A549 treated with CORT108297 at 1 μM for 4 hours (cell line): ENCODE measurements around the gene ANP32A. TPM values are rescaled to one million over a fixed set of nuclear protein-coding genes. Genes with fewer than 3 reads are reported as not detected.

Experiments
- total RNA-seq: library from RNA; stranded (reverse); fragments of 200-300 nt; extraction: Qiagen RNA extraction; gene quantifications from 5 replicates; pipeline ENCODE4 v1.2.3, GENCODE V29; 2022

Gene ANP32A
- 251 to 345 TPM (median 259 TPM) in 5 replicates for total RNA-seq

DNA sequence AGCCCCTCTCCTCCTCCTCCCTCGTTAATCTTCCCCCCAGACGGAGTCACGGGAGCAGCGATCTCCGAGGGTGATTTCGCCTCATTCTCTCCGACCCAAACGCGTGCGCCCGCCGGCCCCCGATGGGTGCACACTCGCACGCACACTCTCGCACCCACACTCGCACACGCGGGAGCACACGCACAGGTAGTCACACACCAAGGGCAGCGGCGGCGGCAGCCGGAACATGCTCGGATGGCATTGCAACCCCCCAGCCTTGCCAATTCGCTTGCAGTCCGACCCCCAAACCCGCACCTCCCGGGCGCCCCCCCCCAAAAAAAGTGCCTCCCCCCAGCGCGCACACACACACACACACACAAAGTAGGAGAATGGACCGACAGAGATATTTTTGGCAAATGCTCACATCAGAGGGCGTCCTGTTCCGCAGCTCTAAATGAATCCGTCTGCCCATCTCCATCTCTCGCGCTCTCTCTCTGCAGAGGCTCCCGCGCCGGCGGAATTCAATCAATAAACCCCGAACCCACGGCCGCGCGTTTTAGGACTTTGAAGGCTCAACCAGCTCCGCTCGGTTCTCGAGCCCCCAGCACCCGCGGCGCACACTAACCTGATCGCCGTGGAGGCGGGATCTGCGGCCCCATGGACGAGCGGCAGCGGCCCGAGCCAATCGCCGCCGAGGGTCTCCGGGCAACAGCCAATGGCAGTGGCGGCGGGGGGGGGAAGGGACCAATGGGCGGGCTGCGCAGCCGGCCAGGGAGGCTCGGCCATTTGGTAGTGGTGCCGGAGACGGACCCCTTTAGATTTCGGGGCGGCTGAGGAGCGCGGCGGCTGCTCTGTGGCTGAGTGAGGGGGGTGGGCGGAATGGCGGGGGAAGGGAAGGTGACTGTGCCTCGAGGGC lies at the start of gene ANP32A:
Gene ANP32A (minus strand): TSS at position 601 of the 895 bp plus-strand sequence. CDS start 144 bp downstream, at position 457.

Other genes starting within 250 kb of the ANP32A start
- gene CORO2B, start 241.9 kb downstream of the ANP32A start, total RNA-seq, result 2.6 to 3.8 TPM (median 3.2 TPM) in 5 replicates
- not detected in 5 replicates for gene SPESP1, start 109.6 kb upstream of the ANP32A start, total RNA-seq
- gene NOX5, start 193.8 kb upstream of the ANP32A start, total RNA-seq, result 0.10 to 0.30 TPM (median 0.24 TPM) in 5 replicates